ENCODE measurements around the gene CFAP53. TPM values are rescaled to one million over a fixed set of nuclear protein-coding genes. Genes with fewer than 3 reads are reported as not detected.

The CFAP53 gene
- total and polyA plus RNA-seq, 2 donors (not counting 3 experiments of a cell fraction or from before 2014, with no cell fraction given), result 0.12 to 0.18 TPM

DNA sequence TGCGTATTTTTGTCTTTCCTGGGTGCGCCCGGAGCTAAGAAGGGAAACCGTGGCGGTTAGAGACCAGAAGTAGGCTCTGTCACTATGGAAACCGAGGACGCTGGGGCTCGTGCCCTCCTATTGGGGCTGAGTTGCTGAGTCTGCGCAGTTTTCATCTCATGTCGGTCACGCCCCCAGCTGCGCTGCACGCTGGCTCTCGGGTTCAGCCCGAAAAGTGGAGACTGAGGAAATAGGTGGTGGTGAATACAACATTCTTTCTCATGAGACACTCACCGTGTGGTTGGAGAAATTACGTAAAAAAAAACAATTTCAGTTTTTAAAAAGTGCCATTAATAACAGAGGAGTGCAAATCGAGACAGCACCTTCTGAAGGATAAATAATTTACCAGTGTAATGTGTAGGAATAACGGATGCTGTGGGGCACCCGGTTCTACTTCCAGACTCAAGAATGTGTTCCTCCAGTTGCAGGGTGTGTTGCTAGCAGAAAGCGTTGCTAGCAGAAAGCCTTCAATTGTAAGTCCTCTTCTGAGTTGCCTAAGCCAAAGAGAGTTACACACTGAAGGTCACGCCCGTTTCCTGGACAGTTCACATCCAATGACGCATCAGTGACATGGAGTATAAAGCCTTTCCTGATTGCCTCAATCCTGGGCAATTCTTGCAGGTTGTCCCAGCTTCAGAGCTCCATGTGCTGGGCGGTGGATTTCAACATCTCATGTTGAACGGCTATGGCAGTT lies 41.6 kb upstream of the CFAP53 start:
- Histone ChIP-seq H3K27ac (ENCODE audit: insufficient read depth, low read depth, low read length) (no peak overlapping the region), H2AFZ (ENCODE audit: low read depth, low read length) (peak overlapping the region; percentile 77), H3K4me3 (replicated peaks in 1 of 3; ENCODE audit: insufficient read depth in 1 of 3, low read depth in 1 of 3, low read length in 3 of 3) (peak overlapping the region in 2 of 3 experiments; percentile 36 to 52), H4K20me1 (replicated peaks; ENCODE audit: control insufficient read depth, extremely low read depth, insufficient read depth, low read length) (no peaks in the 10 kb centered on the region), H3K79me2 (ENCODE audit: control insufficient read depth, insufficient read depth, low read length) (no peaks in the 10 kb centered on the region), H3K27me3 (ENCODE audit: control insufficient read depth in 2 of 2, insufficient read depth in 2 of 2, low read length in 2 of 2) (peaks cover 6 to 17% of the 10 kb centered on the region in 2 experiments), H3K9me3 (replicated peaks; ENCODE audit: control insufficient read depth, insufficient read depth, low read length) (no peaks in the 10 kb centered on the region), H3K9me1 (replicated peaks; ENCODE audit: control insufficient read depth, extremely low read depth, insufficient read depth, low read length) (no peaks in the 10 kb centered on the region), H3K9ac (replicated peaks; ENCODE audit: extremely low read depth, insufficient read depth, low read length) (no peak overlapping the region), H3K4me1 (ENCODE audit: control insufficient read depth, extremely low read depth, insufficient read depth, low read length) (peaks cover 8% of the 10 kb centered on the region), H3K36me3 (ENCODE audit: control insufficient read depth in 2 of 2, extremely low read depth in 1 of 2, insufficient read depth in 2 of 2, low read length in 2 of 2) (no peaks in the 10 kb centered on the region), H3K4me2 (ENCODE audit: insufficient read depth, low read length) (peak overlapping the region; percentile 62)
- CTCF ChIA-PET, result interaction anchor here (1.0 to 1.3 kb wide), 4 partner anchors 10 to 121 kb away, joined by 3 to 4 read pairs (median 4); partner anchors contain the start of gene CFAP53
- FAIRE-seq, result peak; percentile 65
- DNase-seq (ENCODE audit: low read depth, low spot score), result peak; percentile 82
- TF ChIP-seq JUN (IDR thresholded peaks at IDR 0.05; ENCODE audit: borderline replicate concordance, insufficient read depth, insufficient read length, low read depth), result peak; percentile 4
- no peak for TF ChIP-seq MYC (IDR thresholded peaks at IDR 0.05; ENCODE audit: low read depth, low read length)
- no TSS peak for BruUV-seq (replicated peaks)
- intact Hi-C loops (cut with micrococcal nuclease), result no loop called here
- dilution Hi-C loops (cut with MboI; ENCODE audit: extremely low pct_ligation_motif_present, low sequenced_read_pairs), result no loop called here
- POLR2A ChIA-PET, result no interaction called here

DNA sequence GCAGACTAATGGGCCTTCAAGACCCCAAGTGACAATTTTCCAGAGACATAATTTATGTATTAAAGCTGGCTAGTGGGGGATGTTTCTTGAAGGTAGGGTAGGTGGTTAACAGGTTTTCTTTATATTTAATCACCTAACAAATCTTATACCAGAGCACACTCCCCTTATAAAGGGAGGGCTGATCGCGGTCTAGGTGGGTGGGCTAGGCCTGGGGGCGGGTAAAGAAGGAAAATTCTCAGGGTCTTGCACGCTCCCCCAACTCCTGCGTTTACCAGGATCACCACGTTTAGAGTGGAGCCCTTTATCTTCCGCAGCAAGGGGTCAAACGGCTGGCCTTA lies 41.1 kb upstream of the CFAP53 start:
- H3K4me3 ChIP-seq (replicated peaks in 1 of 3; ENCODE audit: insufficient read depth in 1 of 3, low read depth in 1 of 3, low read length in 3 of 3), result peak overlapping the region in 2 of 3 experiments; percentile 36 to 52
- DNase-seq (ENCODE audit: low read depth, low spot score) (no peak), FAIRE-seq (no peak)
- peak overlapping the region; percentile 62 for H3K4me2 ChIP-seq (ENCODE audit: insufficient read depth, low read length)
- dilution Hi-C loops (cut with MboI; ENCODE audit: extremely low pct_ligation_motif_present, low sequenced_read_pairs), result no loop called here
- peak overlapping the region; percentile 77 for H2AFZ ChIP-seq (ENCODE audit: low read depth, low read length)
- no peak overlapping the region for H3K27ac ChIP-seq (ENCODE audit: insufficient read depth, low read depth, low read length)
- no peaks in the 10 kb centered on the region for H3K9me3 ChIP-seq (replicated peaks; ENCODE audit: control insufficient read depth, insufficient read depth, low read length)
- peaks cover 8% of the 10 kb centered on the region for H3K4me1 ChIP-seq (ENCODE audit: control insufficient read depth, extremely low read depth, insufficient read depth, low read length)
- no TSS peak for BruUV-seq (replicated peaks)
- intact Hi-C loops (cut with micrococcal nuclease), result no loop called here
- no peak overlapping the region for H3K9ac ChIP-seq (replicated peaks; ENCODE audit: extremely low read depth, insufficient read depth, low read length)
- CTCF ChIA-PET, result interaction anchor here (1.0 to 1.3 kb wide), 3 partner anchors 9 to 122 kb away, joined by 3 to 4 read pairs (median 3); partner anchors contain the start of gene CFAP53
- no peaks in the 10 kb centered on the region for H3K36me3 ChIP-seq (ENCODE audit: control insufficient read depth in 2 of 2, extremely low read depth in 1 of 2, insufficient read depth in 2 of 2, low read length in 2 of 2)
- H3K27me3 ChIP-seq (ENCODE audit: control insufficient read depth in 2 of 2, insufficient read depth in 2 of 2, low read length in 2 of 2), result peaks cover 6 to 17% of the 10 kb centered on the region in 2 experiments
- POLR2A ChIA-PET, result no interaction called here
- H3K79me2 ChIP-seq (ENCODE audit: control insufficient read depth, insufficient read depth, low read length), result no peaks in the 10 kb centered on the region
- H4K20me1 ChIP-seq (replicated peaks; ENCODE audit: control insufficient read depth, extremely low read depth, insufficient read depth, low read length), result no peaks in the 10 kb centered on the region
- no peaks in the 10 kb centered on the region for H3K9me1 ChIP-seq (replicated peaks; ENCODE audit: control insufficient read depth, extremely low read depth, insufficient read depth, low read length)
- no peak for TF ChIP-seq GATA2 (IDR thresholded peaks at IDR 0.05; ENCODE audit: insufficient read depth, insufficient read length, low read depth, low read length)
